Endothelial cell of umbilical vein (primary cell): ENCODE data around the gene AIF1. TPM values are rescaled to one million over a fixed set of nuclear protein-coding genes. Genes with fewer than 3 reads are reported as not detected.
A peak's percentile ranks its signal among the peaks of the same experiment; 100 is the strongest.

Experiments
- BruUV-seq: library from RNA; stranded (reverse); fragments of 400-500 nt; replicated peaks from 2 replicates; lab custom pipeline; 2021; lab: Mats Ljungman, UMichigan
- CTCF ChIA-PET: fragments of 300-600, 350-600 bp; sonication (Branson Sonifier 250); formaldehyde crosslinking; loops from one replicate; lab custom pipeline; 2021; ENCODE audit warnings: antibody characterized with exemption, inconsistent platforms; lab: Charles Lee
- POLR2A ChIA-PET: fragments of 300-600, 350-600 bp; sonication (Branson Sonifier 250); formaldehyde crosslinking; loops from one replicate; lab custom pipeline; 2021; ENCODE audit warnings: antibody characterized with exemption, inconsistent platforms; lab: Charles Lee
- DNase-seq: peaks from one replicate; pipeline ENCODE4 v3.0.0-alpha.2; 2011; ENCODE audit warnings: low read depth, low spot score
- FAIRE-seq: peaks from 2 replicates; lab custom pipeline; 2011; peaks lifted over from hg19 to GRCh38; lab: Jason Lieb, UNC
- H2AFZ ChIP-seq: 2 replicates; pipeline ENCODE4 v1.6.0; 2012; ENCODE audit warnings: low read depth, low read length, control low read depth, inconsistent platforms
- H3K27ac ChIP-seq: 2 replicates; pipeline ENCODE4 v1.5.1; 2011; ENCODE audit warnings: low read depth, mild to moderate bottlenecking, control low read depth, low read length, moderate library complexity; ENCODE audit not compliant: insufficient read depth
- H3K27me3 ChIP-seq, 2 experiments: 2 replicates each; pipeline versions ENCODE4 v1.6.0 to v1.6.1; 2011; ENCODE audit warnings: low read length in 2 of 2, mixed read lengths in 1 of 2; ENCODE audit not compliant: control insufficient read depth in 2 of 2, insufficient read depth in 2 of 2
- H3K36me3 ChIP-seq, 2 experiments: 2 replicates in 1 of 2; 3 replicates in 1 of 2; pipeline ENCODE4 v1.5.1; 2011; ENCODE audit warnings: low read length in 2 of 2, mild to moderate bottlenecking in 1 of 2, moderate library complexity in 1 of 2; ENCODE audit not compliant: control insufficient read depth in 2 of 2, insufficient read depth in 2 of 2; ENCODE audit errors: extremely low read depth in 1 of 2
- H3K4me1 ChIP-seq: 3 replicates; pipeline ENCODE4 v1.5.1; 2011; ENCODE audit warnings: mild to moderate bottlenecking, low read length; ENCODE audit not compliant: control insufficient read depth, insufficient read depth; ENCODE audit errors: extremely low read depth
- H3K4me2 ChIP-seq: 2 replicates; pipeline ENCODE4 v1.6.1; 2011; ENCODE audit warnings: low read length, control low read depth, mixed read lengths; ENCODE audit not compliant: insufficient read depth
- H3K4me3 ChIP-seq, 3 experiments: fragments of 200-600 bp in 1 of 3; sonication (generic), shearing (Covaris generic) in 1 of 3; replicated peaks in 1 of 3; 2 replicates each; pipeline ENCODE4 v1.5.1; 2011 to 2016; ENCODE audit warnings: control low read depth in 3 of 3, low read length in 3 of 3, mild to moderate bottlenecking in 2 of 3, inconsistent platforms in 1 of 3, low read depth in 1 of 3, moderate library complexity in 1 of 3; ENCODE audit not compliant: insufficient read depth in 1 of 3
- H3K79me2 ChIP-seq: 2 replicates; pipeline ENCODE4 v1.6.0; 2012; ENCODE audit warnings: low read length, inconsistent platforms; ENCODE audit not compliant: control insufficient read depth, insufficient read depth
- H3K9ac ChIP-seq: replicated peaks from 2 replicates; pipeline ENCODE3; 2011; ENCODE audit warnings: low read length, control low read depth; ENCODE audit not compliant: insufficient read depth; ENCODE audit errors: extremely low read depth
- H3K9me1 ChIP-seq: replicated peaks from 3 replicates; pipeline ENCODE4 v1.6.0; 2011; ENCODE audit warnings: mild to moderate bottlenecking, low read length; ENCODE audit not compliant: control insufficient read depth, insufficient read depth; ENCODE audit errors: extremely low read depth
- H3K9me3 ChIP-seq: replicated peaks from 2 replicates; pipeline ENCODE4 v1.5.1; 2012; ENCODE audit warnings: low read length, inconsistent platforms; ENCODE audit not compliant: control insufficient read depth, insufficient read depth
- H4K20me1 ChIP-seq: replicated peaks from 2 replicates; pipeline ENCODE3; 2011; ENCODE audit warnings: mild to moderate bottlenecking, low read length; ENCODE audit not compliant: control insufficient read depth, insufficient read depth; ENCODE audit errors: extremely low read depth
- EZH2 ChIP-seq: IDR thresholded peaks from 2 replicates; pipeline ENCODE4 v1.6.1; 2012; ENCODE audit warnings: borderline replicate concordance, low read depth, mild to moderate bottlenecking, moderate library complexity, low read length, inconsistent platforms; ENCODE audit not compliant: severe bottlenecking
- FOS ChIP-seq: IDR thresholded peaks from 2 replicates; pipeline ENCODE4 v1.6.1; 2011; ENCODE audit warnings: mild to moderate bottlenecking, low read length, moderate library complexity, borderline replicate concordance; ENCODE audit not compliant: insufficient read depth
- GATA2 ChIP-seq: IDR thresholded peaks from 2 replicates; pipeline ENCODE4 v1.7.0; 2011; ENCODE audit warnings: low read depth, mild to moderate bottlenecking, moderate library complexity, mixed read lengths, low read length; ENCODE audit not compliant: insufficient read length, insufficient read depth
- JUN ChIP-seq: IDR thresholded peaks from 2 replicates; pipeline ENCODE4 v1.6.1; 2011; ENCODE audit warnings: borderline replicate concordance, low read depth; ENCODE audit not compliant: insufficient read length, insufficient read depth
- MAX ChIP-seq: IDR thresholded peaks from 2 replicates; pipeline ENCODE4 v1.6.1; 2011; ENCODE audit not compliant: insufficient read depth, insufficient read length
- MYC ChIP-seq: IDR thresholded peaks from one replicate; pipeline ENCODE4 v1.6.1; 2011; ENCODE audit warnings: mild to moderate bottlenecking, low read depth, low read length
- POLR2A ChIP-seq: IDR thresholded peaks from 2 replicates; pipeline ENCODE4 v1.6.1; 2012; ENCODE audit warnings: low read depth, mild to moderate bottlenecking, control low read depth, low read length
- POLR2AphosphoS5 ChIP-seq: IDR thresholded peaks from 2 replicates; pipeline ENCODE4 v1.6.1; 2012; ENCODE audit warnings: low read depth, mild to moderate bottlenecking, control low read depth, low read length, moderate library complexity; ENCODE audit not compliant: insufficient read depth
- dilution Hi-C: fragments of 300-500 bp; cut with MboI; formaldehyde crosslinking; loops from one replicate; pipeline ENCODE4 v1.15.0; 2019; ENCODE audit warnings: low sequenced_read_pairs; ENCODE audit not compliant: extremely low pct_ligation_motif_present
- intact Hi-C: fragments of 100-400 bp; cut with micrococcal nuclease; formaldehyde crosslinking; loops from one replicate; pipeline ENCODE4 v1.10.0; 2022
- polyA plus RNA-seq, 4 experiments: library from polyadenylated mRNA; depleted of rRNA in 3 of 4; stranded (reverse) in 3 of 4; unstranded in 1 of 4; fragments of >200 nt; gene quantifications; 2 replicates each; pipeline versions ENCODE4 v1.2.1 to v1.2.3, GENCODE V29; 2011 to 2012; ENCODE audit warnings: missing spikeins in 1 of 4
- total RNA-seq: library from RNA; stranded (reverse); gene quantifications from 2 replicates; pipeline ENCODE4 v1.2.3, GENCODE V29; 2021
- TF ChIP-seq, protein P1 (sequence below), 2 donors: IDR thresholded peaks; 1 replicate in 1 of 2; 2 replicates in 1 of 2; pipeline ENCODE4 v1.5.1; 2011; ENCODE audit warnings: low read length in 2 of 2, mild to moderate bottlenecking in 2 of 2, moderate library complexity in 2 of 2, control low read depth in 1 of 2, inconsistent platforms in 1 of 2, low read depth in 1 of 2; ENCODE audit not compliant: insufficient read depth in 1 of 2; ENCODE audit errors: extremely low read depth in 1 of 2

The AIF1 gene
- total and polyA plus RNA-seq, 2 donors (not counting 3 experiments of a cell fraction or from before 2014, with no cell fraction given) = not detected

GRCh38 chr6:31651602-31652191, 36.7 kb downstream of the AIF1 start:
- Histone ChIP-seq H3K4me3 (peak overlapping the region; percentile 11 to 80 (median 62)), H3K79me2 (peaks cover 27% of the 10 kb centered on the region), H3K9me3 (no peaks in the 10 kb centered on the region), H3K27me3 (no peaks in the 10 kb centered on the region), H3K36me3 (peaks cover 9 to 25% of the 10 kb centered on the region in 2 experiments), H3K27ac (peak overlapping the region; percentile 83), H3K9ac (peak overlapping the region; percentile 94), H3K4me2 (peak overlapping the region; percentile 71), H3K4me1 (peaks cover 18% of the 10 kb centered on the region), H4K20me1 (no peaks in the 10 kb centered on the region), H3K9me1 (no peaks in the 10 kb centered on the region), H2AFZ (peak overlapping the region; percentile 16)
- ChIA-PET CTCF (interaction anchor here (0.6 to 4.0 kb wide), 17 partner anchors 8 to 239 kb away, joined by 3 to 38 read pairs (median 3); partner anchors contain the start of genes C6orf47, GPANK1, HSPA1B and PRRC2A), POLR2A (interaction anchor here (0.7 to 2.2 kb wide), 5 partner anchors 9 to 29 kb away, joined by 3 to 13 read pairs (median 5); partner anchors contain the start of genes C6orf47 and GPANK1)
- BruUV-seq = no TSS peak
- DNase-seq (peak; percentile 84), FAIRE-seq (no peak)
- dilution Hi-C loops (no loop called here), intact Hi-C loops (loop anchor here (1.0 to 2.0 kb wide), 9 partner anchors 9 to 212 kb away; partner anchors contain the start of genes ABHD16A, C6orf47, HSPA1B and NFKBIL1)
- TF ChIP-seq, protein P1, sequence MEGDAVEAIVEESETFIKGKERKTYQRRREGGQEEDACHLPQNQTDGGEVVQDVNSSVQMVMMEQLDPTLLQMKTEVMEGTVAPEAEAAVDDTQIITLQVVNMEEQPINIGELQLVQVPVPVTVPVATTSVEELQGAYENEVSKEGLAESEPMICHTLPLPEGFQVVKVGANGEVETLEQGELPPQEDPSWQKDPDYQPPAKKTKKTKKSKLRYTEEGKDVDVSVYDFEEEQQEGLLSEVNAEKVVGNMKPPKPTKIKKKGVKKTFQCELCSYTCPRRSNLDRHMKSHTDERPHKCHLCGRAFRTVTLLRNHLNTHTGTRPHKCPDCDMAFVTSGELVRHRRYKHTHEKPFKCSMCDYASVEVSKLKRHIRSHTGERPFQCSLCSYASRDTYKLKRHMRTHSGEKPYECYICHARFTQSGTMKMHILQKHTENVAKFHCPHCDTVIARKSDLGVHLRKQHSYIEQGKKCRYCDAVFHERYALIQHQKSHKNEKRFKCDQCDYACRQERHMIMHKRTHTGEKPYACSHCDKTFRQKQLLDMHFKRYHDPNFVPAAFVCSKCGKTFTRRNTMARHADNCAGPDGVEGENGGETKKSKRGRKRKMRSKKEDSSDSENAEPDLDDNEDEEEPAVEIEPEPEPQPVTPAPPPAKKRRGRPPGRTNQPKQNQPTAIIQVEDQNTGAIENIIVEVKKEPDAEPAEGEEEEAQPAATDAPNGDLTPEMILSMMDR (IDR thresholded peaks at IDR 0.05; ENCODE audit: extremely low read depth in 1 of 2, insufficient read depth in 1 of 2, low read depth in 1 of 2, low read length in 2 of 2) = no peak
- no peak for TF ChIP-seq MYC
- TF ChIP-seq EZH2 = no peak
- TF ChIP-seq GATA2 = no peak
- no peak for TF ChIP-seq POLR2A
- TF ChIP-seq POLR2AphosphoS5 = no peak
- no peak for TF ChIP-seq JUN
- TF ChIP-seq FOS = no peak
- TF ChIP-seq MAX = no peak
